T-helper 1 cell treated with Interleukin-12 subunit alpha and Interleukin-12 subunit beta and Interleukin-4 antibody, amounts not matched to agents 30 μg/mL and 1 μg/mL, for 36 hours (primary cell): ENCODE results near the gene CCT3.

Experiments
- H3K27ac Mint-ChIP-seq: one replicate; pipeline ENCODE4 v1.8.0; 2021; ENCODE audit warnings: mild to moderate bottlenecking, mixed read lengths
- H3K27me3 Mint-ChIP-seq: one replicate; pipeline ENCODE4 v1.8.0; 2021; ENCODE audit warnings: low read depth, mixed read lengths
- H3K36me3 Mint-ChIP-seq: one replicate; pipeline ENCODE4 v1.8.0; 2021; ENCODE audit warnings: low read depth, mixed read lengths
- H3K4me1 Mint-ChIP-seq: one replicate; pipeline ENCODE4 v1.8.0; 2021; ENCODE audit warnings: low read depth, mixed read lengths
- H3K4me3 Mint-ChIP-seq: one replicate; pipeline ENCODE4 v1.8.0; 2021; ENCODE audit warnings: mild to moderate bottlenecking, moderate library complexity, mixed read lengths
- H3K9me3 Mint-ChIP-seq: one replicate; pipeline ENCODE4 v1.8.0; 2021; ENCODE audit warnings: mixed read lengths

Gene CCT3

DNA sequence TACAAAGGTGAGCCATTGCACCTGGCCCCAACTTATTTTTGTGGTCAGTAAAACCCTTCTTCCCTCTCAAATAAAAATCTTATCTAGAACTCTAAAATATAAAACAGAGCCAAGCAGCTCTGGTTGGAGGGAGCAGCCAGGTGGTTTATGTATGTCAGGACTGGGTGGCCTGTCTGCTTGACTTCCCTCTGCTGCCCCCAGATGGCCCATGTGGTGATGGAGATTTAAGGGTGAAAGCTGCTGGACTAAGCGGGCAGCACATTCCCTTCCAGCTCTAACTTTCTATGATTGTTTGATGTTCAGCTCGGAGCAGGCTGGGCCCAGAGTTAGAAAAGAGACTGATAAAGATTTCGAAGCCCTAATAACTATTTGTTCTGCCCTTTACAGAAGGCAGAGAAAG lies 78.3 kb downstream of the CCT3 start:
- Mint-ChIP-seq H3K27ac (no peak overlapping the region), H3K27me3 (no peaks in the 10 kb centered on the region), H3K36me3 (peaks cover 51% of the 10 kb centered on the region)

More for the DNA sequence above, 78.3 kb downstream of the CCT3 start:
- H3K4me1 Mint-ChIP-seq, result peaks cover 9% of the 10 kb centered on the region
- H3K4me3 Mint-ChIP-seq, result no peak overlapping the region
- no peaks in the 10 kb centered on the region for H3K9me3 Mint-ChIP-seq
